ENCODE results near the gene CLEC5A.

The CLEC5A gene

GRCh38 chr7:141945356-141945755 is 1.4 kb downstream of the CLEC5A start:
- H3K4me3 ChIP-seq (replicated peaks; ENCODE audit: insufficient read depth, low read length) = peak overlapping the region; percentile 70
- TF ChIP-seq CTCF (IDR thresholded peaks at IDR 0.05; ENCODE audit: insufficient read depth, low read length) (no peak), REST (IDR thresholded peaks at IDR 0.05; ENCODE audit: insufficient replicate concordance, low read depth) (no peak), POLR2AphosphoS5 (IDR thresholded peaks at IDR 0.05; ENCODE audit: low read depth) (peak; percentile 92), GABPA (IDR thresholded peaks at IDR 0.05; ENCODE audit: low read depth) (peak; percentile 31; the same call in 1 of the 2 replicates), SPI1 (IDR thresholded peaks at IDR 0.05; ENCODE audit: borderline replicate concordance, low read depth) (peak; percentile 73; the same call in 1 of the 2 replicates)
- H3K27ac ChIP-seq (replicated peaks) = peak overlapping the region; percentile 85
- no peaks in the 10 kb centered on the region for H3K27me3 ChIP-seq (ENCODE audit: insufficient read depth, poor library complexity, severe bottlenecking)
- DNase-seq (ENCODE audit: low read depth in 1 of 2, low spot score in 1 of 2) = peak; percentile 85 to 86

- no peaks in the 10 kb centered on the region for H3K27me3 ChIP-seq (ENCODE audit: insufficient read depth, poor library complexity, severe bottlenecking)
- H3K4me3 ChIP-seq (replicated peaks; ENCODE audit: insufficient read depth, low read length) = peak overlapping the region; percentile 70
- H3K27ac ChIP-seq (replicated peaks) = peak overlapping the region; percentile 85
- DNase-seq (ENCODE audit: low read depth in 1 of 2, low spot score in 1 of 2) = no peak
- TF ChIP-seq POLR2AphosphoS5 (IDR thresholded peaks at IDR 0.05; ENCODE audit: low read depth) (no peak), SPI1 (IDR thresholded peaks at IDR 0.05; ENCODE audit: borderline replicate concordance, low read depth) (peak; percentile 76), GABPA (IDR thresholded peaks at IDR 0.05; ENCODE audit: low read depth) (no peak), CTCF (IDR thresholded peaks at IDR 0.05; ENCODE audit: insufficient read depth, low read length) (no peak)
These were observed 2.0 kb downstream of the CLEC5A start for GRCh38 chr7:141944811-141945210.

- Histone ChIP-seq H3K27me3 (ENCODE audit: insufficient read depth, poor library complexity, severe bottlenecking) (no peaks in the 10 kb centered on the region), H3K4me3 (replicated peaks; ENCODE audit: insufficient read depth, low read length) (peak overlapping the region; percentile 70), H3K27ac (replicated peaks) (peak overlapping the region; percentile 85)
- DNase-seq (ENCODE audit: low read depth in 1 of 2, low spot score in 1 of 2) = no peak
- TF ChIP-seq POLR2AphosphoS5 (IDR thresholded peaks at IDR 0.05; ENCODE audit: low read depth) (no peak), CTCF (IDR thresholded peaks at IDR 0.05; ENCODE audit: insufficient read depth, low read length) (no peak), GABPA (IDR thresholded peaks at IDR 0.05; ENCODE audit: low read depth) (no peak), REST (IDR thresholded peaks at IDR 0.05; ENCODE audit: insufficient replicate concordance, low read depth) (no peak), SPI1 (IDR thresholded peaks at IDR 0.05; ENCODE audit: borderline replicate concordance, low read depth) (no peak)
These were observed 2.9 kb downstream of the CLEC5A start for GRCh38 chr7:141943846-141944245.

GRCh38 chr7:141941075-141941474 is 5.7 kb downstream of the CLEC5A start:
- Histone ChIP-seq H3K27ac (replicated peaks) (no peak overlapping the region), H3K27me3 (ENCODE audit: insufficient read depth, poor library complexity, severe bottlenecking) (no peaks in the 10 kb centered on the region), H3K4me3 (replicated peaks; ENCODE audit: insufficient read depth, low read length) (no peak overlapping the region)
- TF ChIP-seq POLR2AphosphoS5 (IDR thresholded peaks at IDR 0.05; ENCODE audit: low read depth) (no peak), CTCF (IDR thresholded peaks at IDR 0.05; ENCODE audit: insufficient read depth, low read length) (no peak), SPI1 (IDR thresholded peaks at IDR 0.05; ENCODE audit: borderline replicate concordance, low read depth) (no peak), REST (IDR thresholded peaks at IDR 0.05; ENCODE audit: insufficient replicate concordance, low read depth) (no peak), GABPA (IDR thresholded peaks at IDR 0.05; ENCODE audit: low read depth) (no peak)
- no peak for DNase-seq (ENCODE audit: low read depth in 1 of 2, low spot score in 1 of 2)

All from HL-60 (cell line).